HepG2 (cell line): ENCODE data around the gene RPS6KB1. TPM values are rescaled to one million over a fixed set of nuclear protein-coding genes. Genes with fewer than 3 reads are reported as not detected.

ENCODE experiments used
- ASH2L ChIP-seq: fragments of 300-600, 200-600 bp; sonication (generic); IDR thresholded peaks from 2 replicates; pipeline ENCODE4 v1.7.0; 2017; ENCODE audit warnings: low read depth, mild to moderate bottlenecking, moderate library complexity, mixed read lengths, low read length; ENCODE audit not compliant: insufficient read length
- ATM ChIP-seq: fragments of 450-650 bp; IDR thresholded peaks from 2 replicates; pipeline ENCODE4 v1.7.1; 2017; ENCODE audit warnings: mild to moderate bottlenecking, borderline replicate concordance
- BCL3 ChIP-seq: sonication (generic); formaldehyde crosslinking; IDR thresholded peaks from 2 replicates; pipeline ENCODE4 v1.5.1; 2020; ENCODE audit warnings: mild to moderate bottlenecking, missing genetic modification reagents, moderate library complexity
- EHMT2 ChIP-seq: fragments of 200-600 bp; sonication (generic); IDR thresholded peaks from 2 replicates; pipeline ENCODE4 v1.7.0; 2017; ENCODE audit warnings: antibody characterized with exemption, low read depth, low read length, borderline replicate concordance
- HDAC1 ChIP-seq: sonication (generic); formaldehyde crosslinking; IDR thresholded peaks from 2 replicates; pipeline ENCODE4 v1.5.1; 2020; ENCODE audit warnings: mild to moderate bottlenecking, missing genetic modification reagents
- MAZ ChIP-seq, 2 experiments: sonication (generic) in 1 of 2; formaldehyde crosslinking in 1 of 2; IDR thresholded peaks; 2 replicates each; pipeline versions ENCODE4 v1.5.0 to v1.6.1; 2012 to 2020; ENCODE audit warnings: low read depth in 2 of 2, mild to moderate bottlenecking in 2 of 2, borderline replicate concordance in 1 of 2, improper control_type of control experiment in 1 of 2, low read length in 1 of 2, missing genetic modification reagents in 1 of 2, moderate library complexity in 1 of 2
- STAT6 ChIP-seq: sonication (generic); formaldehyde crosslinking; IDR thresholded peaks from 2 replicates; pipeline ENCODE4 v1.4.0; 2020; ENCODE audit warnings: missing genetic modification reagents, mild to moderate bottlenecking, borderline replicate concordance
- WIZ ChIP-seq: sonication (generic); formaldehyde crosslinking; IDR thresholded peaks from 2 replicates; pipeline ENCODE4 v1.5.1; 2020; ENCODE audit warnings: mild to moderate bottlenecking, missing genetic modification reagents
- YEATS2 ChIP-seq: sonication (generic); formaldehyde crosslinking; IDR thresholded peaks from 2 replicates; pipeline ENCODE4 v1.4.0; 2020; ENCODE audit warnings: missing genetic modification reagents, borderline replicate concordance
- ZNF280B ChIP-seq: sonication (generic); formaldehyde crosslinking; IDR thresholded peaks from 2 replicates; pipeline ENCODE4 v1.5.0; 2020; ENCODE audit warnings: missing genetic modification reagents, mild to moderate bottlenecking, borderline replicate concordance
- ZNF335 ChIP-seq: sonication (generic); formaldehyde crosslinking; IDR thresholded peaks from 2 replicates; pipeline ENCODE4 v1.4.0; 2020; ENCODE audit warnings: missing genetic modification reagents
- ZNF33A ChIP-seq: sonication (generic); formaldehyde crosslinking; IDR thresholded peaks from 2 replicates; pipeline ENCODE4 v1.5.1; 2020; ENCODE audit warnings: missing genetic modification reagents, mild to moderate bottlenecking, moderate library complexity, borderline replicate concordance
- ZNF546 ChIP-seq: sonication (generic); formaldehyde crosslinking; conservative IDR thresholded peaks from 2 replicates; pipeline ENCODE4 v1.8.1; 2023; ENCODE audit warnings: mild to moderate bottlenecking, missing genetic modification reagents
- ZNF644 ChIP-seq: IDR thresholded peaks from 2 replicates; pipeline ENCODE4 v1.6.1; 2016; ENCODE audit warnings: low read depth
- ZSCAN25 ChIP-seq: sonication (generic); formaldehyde crosslinking; IDR thresholded peaks from 2 replicates; pipeline ENCODE4 v1.8.0; 2022; ENCODE audit warnings: mild to moderate bottlenecking, missing genetic modification reagents
- ZSCAN30 ChIP-seq: sonication (generic); formaldehyde crosslinking; IDR thresholded peaks from 2 replicates; pipeline ENCODE4 v1.5.0; 2020; ENCODE audit warnings: mild to moderate bottlenecking, missing genetic modification reagents
- polyA plus RNA-seq, 8 experiments: library from polyadenylated mRNA; depleted of rRNA in 3 of 8; stranded (reverse) in 7 of 8; unstranded in 1 of 8; fragments of >200 nt; fragmentation: Illumina TruSeq in 4 of 8; extraction: Trizol in 4 of 8; gene quantifications; 2 replicates each; pipeline versions ENCODE4 v1.2.1 to v1.2.3, GENCODE V29; 2011 to 2016; ENCODE audit warnings: low read depth in 4 of 8, missing spikeins in 1 of 8, mixed read lengths in 1 of 8; ENCODE audit not compliant: insufficient read depth in 1 of 8
- total RNA-seq, 5 experiments: library from RNA; depleted of rRNA; stranded (reverse); fragments of >200 nt; fragmentation: Illumina TruSeq; extraction: Trizol; gene quantifications; 2 replicates each; pipeline ENCODE4 v1.2.3, GENCODE V29; 2016; ENCODE audit warnings: low read depth in 1 of 5

The RPS6KB1 gene
- total and polyA plus RNA-seq, 2 of the 13 experiments (the other 11 are each of a cell fraction or from before 2014, with no cell fraction given) = 16.5 to 42.2 TPM

- TF ChIP-seq HDAC1 (CRISPR knock-in tag) (peak; percentile 52; the same call in 1 of the 2 replicates), ZNF33A (no peak), ATM (no peak), ZNF335 (CRISPR knock-in tag) (no peak; the same call in 1 of the 2 replicates), ZNF280B (CRISPR knock-in tag) (peak; percentile 38; the same call in 1 of the 2 replicates), WIZ (CRISPR knock-in tag) (no peak), MAZ (IDR thresholded peaks at IDR 0.05; ENCODE audit: borderline replicate concordance, low read depth, low read length) (peak; percentile 20), MAZ (CRISPR knock-in tag; IDR thresholded peaks at IDR 0.05; ENCODE audit: low read depth) (peak; percentile 81; the same call in 1 of the 2 replicates), ASH2L (peak; percentile 96), YEATS2 (CRISPR knock-in tag) (no peak; the same call in 1 of the 2 replicates), BCL3 (CRISPR knock-in tag) (peak; percentile 56; the same call in 1 of the 2 replicates), EHMT2 (no peak), ZSCAN30 (CRISPR knock-in tag) (no peak), ZNF644 (no peak), STAT6 (CRISPR knock-in tag) (peak; percentile 54; the same call in 1 of the 2 replicates), ZNF546 (CRISPR knock-in tag) (0 out of 2 replicates have a peak, but pooled peaks have one; percentile 52), ZSCAN25 (CRISPR knock-in tag) (peak; percentile 61; the same call in 1 of the 2 replicates)
These were observed 71.8 kb downstream of the RPS6KB1 start, which contains the start of gene RNFT1 (continued) for GRCh38 chr17:59964482-59965328.
